GM12864 (cell line): ENCODE measurements around the gene LLGL2.
A peak's percentile ranks its signal among the peaks of the same experiment; 100 is the strongest.

ENCODE experiments used
- DNase-seq: peaks from one replicate; pipeline ENCODE4 v3.0.0-alpha.2; 2011; ENCODE audit warnings: low read depth
- H3K4me3 ChIP-seq: 2 replicates; pipeline ENCODE4 v1.5.1; 2011; ENCODE audit warnings: mild to moderate bottlenecking, low read depth, low read length, control low read depth
- CTCF ChIP-seq: IDR thresholded peaks from 2 replicates; pipeline ENCODE4 v1.5.1; 2011; ENCODE audit warnings: low read depth, mild to moderate bottlenecking, moderate library complexity, low read length, control low read depth, inconsistent platforms; ENCODE audit errors: missing control alignments

LLGL2 gene

GRCh38 chr17:75584849-75585175 lies 59.3 kb downstream of the LLGL2 start:
- no peak for TF ChIP-seq CTCF
- no peak for DNase-seq
- no peak overlapping the region for H3K4me3 ChIP-seq

GRCh38 chr17:75587675-75588595 lies 62.4 kb downstream of the LLGL2 start, which contains the start of gene MYO15B:
Gene MYO15B (plus strand): TSS chr17:75587800. CDS start chr17:75588058, 258 bp downstream.
- no peak for DNase-seq
- peak within 1 kb of the TSS; percentile 8 for H3K4me3 ChIP-seq

DNA sequence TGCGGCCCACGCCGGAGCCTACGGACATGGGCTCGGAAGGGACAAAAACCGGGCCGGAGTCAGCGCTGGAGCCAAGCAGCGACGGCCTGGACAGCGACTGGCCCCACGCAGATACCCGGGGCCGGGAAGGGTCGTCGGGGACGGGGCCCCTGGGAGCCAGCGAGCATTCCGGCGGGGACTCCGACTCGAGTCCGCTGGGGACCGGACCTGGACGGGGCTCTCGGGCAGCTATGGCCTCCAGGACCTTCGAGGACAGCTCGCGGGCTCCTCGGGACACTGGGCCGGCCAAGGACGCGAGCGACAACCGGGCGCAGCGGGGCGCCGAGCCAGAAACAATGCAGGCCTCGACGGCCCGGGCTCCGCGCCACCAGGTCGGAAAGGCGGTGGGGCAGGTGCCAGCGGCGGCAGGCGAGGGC lies 63.1 kb downstream of the LLGL2 start:
- H3K4me3 ChIP-seq, result peak overlapping the region; percentile 22
- DNase-seq, result no peak
- no peak for TF ChIP-seq CTCF

More at GRCh38 chr17:75587675-75588595, 62.4 kb downstream of the LLGL2 start, which contains the start of gene MYO15B:
- TF ChIP-seq CTCF, result no peak

GRCh38 chr17:75589012-75589918 lies 63.8 kb downstream of the LLGL2 start:
- peak overlapping the region; percentile 61 for H3K4me3 ChIP-seq
- peak; percentile 54 for TF ChIP-seq CTCF
- peak; percentile 49 for DNase-seq

DNA sequence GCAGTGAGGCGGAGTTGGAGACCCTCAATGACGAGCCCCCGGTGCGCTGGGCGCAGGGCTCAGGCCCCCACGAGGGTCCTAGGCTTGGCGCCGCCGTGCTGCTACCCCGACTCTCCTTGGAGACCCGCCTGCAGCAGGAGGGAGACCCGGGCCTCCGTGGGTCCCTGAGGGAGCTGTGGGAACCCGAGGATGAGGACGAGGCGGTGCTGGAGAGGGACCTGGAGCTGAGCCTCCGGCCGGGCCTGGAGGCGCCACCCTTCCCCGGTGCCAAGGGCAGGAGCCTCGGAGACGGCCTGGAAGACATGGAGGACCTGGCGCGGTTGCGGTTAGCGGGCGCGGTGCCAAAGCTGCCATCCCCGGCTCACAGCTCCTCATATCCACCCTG lies 64.4 kb downstream of the LLGL2 start:
- no peak overlapping the region for H3K4me3 ChIP-seq
- DNase-seq, result no peak
- TF ChIP-seq CTCF, result no peak

- H3K4me3 ChIP-seq, result no peak overlapping the region
- no peak for TF ChIP-seq CTCF
These were observed 64.8 kb downstream of the LLGL2 start for GRCh38 chr17:75590314-75590761.

More at GRCh38 chr17:75590314-75590761, 64.8 kb downstream of the LLGL2 start:
- DNase-seq, result no peak
